BE2C (cell line): ENCODE data around the gene LCN2.

Experiments used
- DNase-seq: peaks from one replicate; pipeline ENCODE4 v3.0.0-alpha.2; 2020
- H3K27me3 ChIP-seq: fragments of 250-450 bp; sonication (Bioruptor Pico); 2 replicates; pipeline ENCODE4 v1.5.1; 2020; ENCODE audit warnings: mild to moderate bottlenecking
- H3K36me3 ChIP-seq: fragments of 250-450 bp; sonication (Bioruptor Pico); 2 replicates; pipeline ENCODE4 v1.5.1; 2020; ENCODE audit warnings: mild to moderate bottlenecking
- H3K4me1 ChIP-seq: fragments of 250-450 bp; sonication (Bioruptor Pico); 2 replicates; pipeline ENCODE4 v1.5.1; 2020
- H3K4me3 ChIP-seq: 2 replicates; pipeline ENCODE4 v1.5.1; 2011; ENCODE audit warnings: low read depth, low read length
- H3K9me3 ChIP-seq: fragments of 250-450 bp; sonication (Bioruptor Pico); 2 replicates; pipeline ENCODE4 v1.5.1; 2020
- CTCF ChIP-seq: IDR thresholded peaks from 2 replicates; pipeline ENCODE4 v1.5.1; 2012; ENCODE audit warnings: mild to moderate bottlenecking, low read depth, low read length

The LCN2 gene

GRCh38 chr9:128190013-128190412, 40.8 kb downstream of the LCN2 start:
- DNase-seq, result no peak
- peaks cover 28% of the 10 kb centered on the region for H3K36me3 ChIP-seq
- no peaks in the 10 kb centered on the region for H3K4me1 ChIP-seq
- no peaks in the 10 kb centered on the region for H3K9me3 ChIP-seq
- peak overlapping the region; percentile 89 for H3K4me3 ChIP-seq
- no peaks in the 10 kb centered on the region for H3K27me3 ChIP-seq
- TF ChIP-seq CTCF, result no peak

GRCh38 chr9:128190516-128191405, 41.5 kb downstream of the LCN2 start:
- Histone ChIP-seq H3K4me3 (peak overlapping the region; percentile 89), H3K4me1 (no peaks in the 10 kb centered on the region), H3K9me3 (no peaks in the 10 kb centered on the region), H3K36me3 (peaks cover 22% of the 10 kb centered on the region), H3K27me3 (no peaks in the 10 kb centered on the region)
- no peak for TF ChIP-seq CTCF
- no peak for DNase-seq

- TF ChIP-seq CTCF, result peak; percentile 56
- H3K36me3 ChIP-seq, result peaks cover 22% of the 10 kb centered on the region
- H3K4me3 ChIP-seq, result peak within 1 kb of the TSS; percentile 89
- H3K9me3 ChIP-seq, result no peaks in the 10 kb centered on the region
- no peaks in the 10 kb centered on the region for H3K27me3 ChIP-seq
- peak; percentile 88 for DNase-seq
- H3K4me1 ChIP-seq, result no peaks in the 10 kb centered on the region
Observed at GRCh38 chr9:128191406-128192046, 42.3 kb downstream of the LCN2 start, which contains the start of gene CIZ1. Gene CIZ1 (minus strand): TSS chr9:128191572. CDS start chr9:128190857, 715 bp downstream.

GRCh38 chr9:128192601-128193371, 43.5 kb downstream of the LCN2 start:
- Histone ChIP-seq H3K4me3 (peak overlapping the region; percentile 26), H3K36me3 (peaks cover 17% of the 10 kb centered on the region), H3K27me3 (no peaks in the 10 kb centered on the region), H3K9me3 (no peaks in the 10 kb centered on the region), H3K4me1 (no peaks in the 10 kb centered on the region)
- peak; percentile 92 for DNase-seq
- TF ChIP-seq CTCF, result peak; percentile 18

- Histone ChIP-seq H3K36me3 (peaks cover 14% of the 10 kb centered on the region), H3K9me3 (no peaks in the 10 kb centered on the region), H3K27me3 (no peaks in the 10 kb centered on the region), H3K4me1 (no peaks in the 10 kb centered on the region), H3K4me3 (no peak overlapping the region)
- no peak for TF ChIP-seq CTCF
- DNase-seq, result no peak
Observed at GRCh38 chr9:128193469-128194096, 44.3 kb downstream of the LCN2 start.
